Activated CD8-positive, alpha-beta T cell treated with anti-CD3 and anti-CD28 coated beads for 36 hours (primary cell): ENCODE results near the gene HNF4A. TPM values are rescaled to one million over a fixed set of nuclear protein-coding genes. Genes with fewer than 3 reads are reported as not detected.

Experiments
- ATAC-seq: fragments of 200-7000 bp; cut with Tn5 transposase; one replicate; pipeline ENCODE4 v1.10.0; 2021; ENCODE audit warnings: mild to moderate bottlenecking, moderate library complexity
- CTCF ChIA-PET: fragments of 350-600 bp; sonication (Branson Sonifier 250); formaldehyde crosslinking; loops from one replicate; lab custom pipeline; 2021; ENCODE audit warnings: antibody characterized with exemption; lab: Charles Lee
- POLR2A ChIA-PET: fragments of 350-600 bp; sonication (Branson Sonifier 250); formaldehyde crosslinking; loops from one replicate; lab custom pipeline; 2021; ENCODE audit warnings: antibody characterized with exemption; lab: Charles Lee
- DNase-seq: peaks from one replicate; pipeline ENCODE4 v3.0.0-alpha.2; 2020
- H3K27ac Mint-ChIP-seq: one replicate; pipeline ENCODE4 v1.8.0; 2021; ENCODE audit warnings: mild to moderate bottlenecking, mixed read lengths
- H3K27me3 Mint-ChIP-seq: one replicate; pipeline ENCODE4 v1.8.0; 2021; ENCODE audit warnings: mixed read lengths
- H3K36me3 Mint-ChIP-seq: one replicate; pipeline ENCODE4 v1.8.0; 2021; ENCODE audit warnings: low read depth, mixed read lengths
- H3K4me1 Mint-ChIP-seq: one replicate; pipeline ENCODE4 v1.8.0; 2021; ENCODE audit warnings: low read depth, mixed read lengths
- H3K4me3 Mint-ChIP-seq: one replicate; pipeline ENCODE4 v1.8.0; 2021; ENCODE audit warnings: mild to moderate bottlenecking, moderate library complexity, mixed read lengths
- H3K9me3 Mint-ChIP-seq: one replicate; pipeline ENCODE4 v1.8.0; 2021; ENCODE audit warnings: mixed read lengths
- intact Hi-C: fragments of 100-400 bp; cut with micrococcal nuclease; formaldehyde crosslinking; loops from one replicate; pipeline ENCODE4 v1.10.0; 2022
- total RNA-seq, 2 experiments: library from RNA; stranded (reverse); gene quantifications; one replicate each; pipeline ENCODE4 v1.2.3, GENCODE V29; 2021
- TF ChIP-seq, protein P1 (sequence below): fragments of 200-600 bp; IDR thresholded peaks from one replicate; pipeline ENCODE4 v1.8.0; 2022; ENCODE audit warnings: antibody characterized with exemption, mild to moderate bottlenecking

HNF4A gene
- total RNA-seq, 2 experiments from 2014 or later: not detected

DNA sequence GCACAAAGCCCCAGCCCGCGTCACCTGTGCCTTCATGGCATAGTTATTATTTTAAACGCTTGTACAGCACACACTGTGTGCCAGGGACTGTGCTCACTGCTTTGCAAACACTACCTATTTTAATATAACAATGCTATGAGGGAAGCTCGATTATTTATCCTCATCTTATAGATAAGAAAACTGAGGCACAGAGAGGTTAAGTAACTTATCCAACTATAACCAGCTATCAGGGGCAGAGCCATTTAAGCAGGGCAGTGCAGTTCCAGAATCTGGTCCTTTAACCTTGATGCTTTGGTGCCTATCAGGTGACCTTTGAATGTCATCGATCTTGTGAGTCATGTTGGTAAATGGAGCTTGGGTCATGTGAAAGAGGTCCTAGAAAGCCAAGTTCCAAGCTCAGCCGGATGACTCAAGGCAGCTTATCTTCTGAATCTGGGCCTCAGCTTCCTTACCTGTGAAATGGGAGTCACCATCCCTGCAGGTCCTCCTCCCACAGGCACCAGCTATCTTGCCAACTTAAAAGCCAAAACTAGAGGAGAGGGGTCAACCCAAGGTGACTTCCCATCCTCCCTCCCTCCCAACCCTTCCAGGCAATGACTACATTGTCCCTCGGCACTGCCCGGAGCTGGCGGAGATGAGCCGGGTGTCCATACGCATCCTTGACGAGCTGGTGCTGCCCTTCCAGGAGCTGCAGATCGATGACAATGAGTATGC lies 63.8 kb downstream of the HNF4A start:
- no peaks in the 10 kb centered on the region for H3K27me3 Mint-ChIP-seq
- no peaks in the 10 kb centered on the region for H3K9me3 Mint-ChIP-seq
- DNase-seq: no peak
- ATAC-seq: no peak
- H3K4me3 Mint-ChIP-seq: no peak overlapping the region
- H3K4me1 Mint-ChIP-seq: no peaks in the 10 kb centered on the region
- ChIA-PET POLR2A (no interaction called here), CTCF (interaction anchor here (1.0 kb wide), 1 partner anchor 202 kb away, joined by 3 read pairs; no protein-coding TSS in a partner anchor)
- intact Hi-C loops: no loop called here
- H3K36me3 Mint-ChIP-seq: no peaks in the 10 kb centered on the region
- TF ChIP-seq, protein P1, sequence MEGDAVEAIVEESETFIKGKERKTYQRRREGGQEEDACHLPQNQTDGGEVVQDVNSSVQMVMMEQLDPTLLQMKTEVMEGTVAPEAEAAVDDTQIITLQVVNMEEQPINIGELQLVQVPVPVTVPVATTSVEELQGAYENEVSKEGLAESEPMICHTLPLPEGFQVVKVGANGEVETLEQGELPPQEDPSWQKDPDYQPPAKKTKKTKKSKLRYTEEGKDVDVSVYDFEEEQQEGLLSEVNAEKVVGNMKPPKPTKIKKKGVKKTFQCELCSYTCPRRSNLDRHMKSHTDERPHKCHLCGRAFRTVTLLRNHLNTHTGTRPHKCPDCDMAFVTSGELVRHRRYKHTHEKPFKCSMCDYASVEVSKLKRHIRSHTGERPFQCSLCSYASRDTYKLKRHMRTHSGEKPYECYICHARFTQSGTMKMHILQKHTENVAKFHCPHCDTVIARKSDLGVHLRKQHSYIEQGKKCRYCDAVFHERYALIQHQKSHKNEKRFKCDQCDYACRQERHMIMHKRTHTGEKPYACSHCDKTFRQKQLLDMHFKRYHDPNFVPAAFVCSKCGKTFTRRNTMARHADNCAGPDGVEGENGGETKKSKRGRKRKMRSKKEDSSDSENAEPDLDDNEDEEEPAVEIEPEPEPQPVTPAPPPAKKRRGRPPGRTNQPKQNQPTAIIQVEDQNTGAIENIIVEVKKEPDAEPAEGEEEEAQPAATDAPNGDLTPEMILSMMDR: no peak
- no peak overlapping the region for H3K27ac Mint-ChIP-seq

DNA sequence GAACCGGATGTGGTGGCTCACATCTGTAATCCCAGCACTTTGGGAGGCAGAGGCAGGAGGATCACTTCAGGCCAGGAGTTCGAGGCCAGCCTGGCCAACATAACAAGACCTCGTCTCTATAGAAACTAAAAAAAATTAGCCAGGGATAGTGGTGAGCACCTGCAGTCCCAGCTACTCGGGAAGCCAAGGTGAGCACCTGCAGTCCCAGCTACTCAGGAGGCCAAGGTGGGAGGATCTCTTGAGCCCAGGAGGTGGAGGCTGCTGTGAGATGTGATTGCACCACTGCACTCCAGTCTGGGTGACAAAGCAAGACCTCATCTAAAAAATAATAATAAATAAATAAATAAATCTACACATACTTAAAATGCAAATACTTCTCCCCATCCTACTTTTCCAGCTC lies 65.0 kb downstream of the HNF4A start:
- no peak overlapping the region for H3K27ac Mint-ChIP-seq
- CTCF ChIA-PET: no interaction called here

DNA sequence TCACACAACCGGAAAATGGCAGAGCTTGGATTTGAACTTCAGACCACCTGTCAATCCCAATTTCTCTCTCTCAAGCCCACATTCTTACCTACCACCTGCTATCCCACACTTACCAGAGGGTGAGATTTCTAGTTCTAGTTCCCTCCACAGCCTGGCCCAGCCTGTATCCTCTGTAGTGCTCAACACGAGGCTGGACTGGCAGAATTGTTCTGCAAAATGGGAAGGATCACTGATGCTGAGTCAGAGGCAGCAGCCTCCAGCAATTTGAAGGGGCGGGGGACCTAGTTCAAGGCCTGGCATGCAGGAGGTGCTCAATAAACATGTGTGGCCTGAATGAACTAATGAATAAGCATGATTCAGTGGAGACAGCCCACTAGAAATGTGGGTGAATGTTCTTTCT lies 66.6 kb downstream of the HNF4A start:
- Mint-ChIP-seq H3K4me1 (no peaks in the 10 kb centered on the region), H3K36me3 (no peaks in the 10 kb centered on the region), H3K27me3 (no peaks in the 10 kb centered on the region), H3K27ac (no peak overlapping the region), H3K4me3 (no peak overlapping the region), H3K9me3 (no peaks in the 10 kb centered on the region)
- ChIA-PET CTCF (no interaction called here), POLR2A (no interaction called here)
- DNase-seq: no peak
- intact Hi-C loops: no loop called here
- TF ChIP-seq, protein P1: no peak
- no peak for ATAC-seq

More for the DNA sequence above, 65.0 kb downstream of the HNF4A start:
- DNase-seq (no peak), ATAC-seq (no peak)
- TF ChIP-seq, protein P1: no peak
- no peak overlapping the region for H3K4me3 Mint-ChIP-seq
- POLR2A ChIA-PET: no interaction called here
- H3K27me3 Mint-ChIP-seq: no peaks in the 10 kb centered on the region
- H3K4me1 Mint-ChIP-seq: no peaks in the 10 kb centered on the region
- intact Hi-C loops: no loop called here
- no peaks in the 10 kb centered on the region for H3K36me3 Mint-ChIP-seq
- H3K9me3 Mint-ChIP-seq: no peaks in the 10 kb centered on the region

DNA sequence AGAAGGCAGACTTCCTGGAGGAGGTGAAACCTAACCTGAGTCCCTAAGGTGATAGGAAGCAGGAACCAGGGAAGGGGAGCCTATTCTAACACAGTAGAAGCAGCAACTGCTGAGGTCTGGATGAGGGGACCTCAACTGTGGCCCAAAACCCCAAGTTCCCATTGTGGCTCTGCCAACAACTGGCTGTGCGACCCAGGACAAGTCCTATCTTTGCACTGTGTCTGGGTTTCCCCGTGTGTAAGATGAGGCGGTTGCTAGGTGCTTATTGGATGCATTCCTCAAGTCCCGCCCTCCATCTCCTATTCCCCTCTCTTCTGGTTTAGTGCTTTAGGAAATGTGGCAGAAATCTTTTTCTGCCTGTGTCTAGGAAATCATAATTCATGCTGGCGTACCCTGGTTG lies 68.0 kb downstream of the HNF4A start:
- no peaks in the 10 kb centered on the region for H3K27me3 Mint-ChIP-seq
- no peak for ATAC-seq
- intact Hi-C loops: no loop called here
- no peak for DNase-seq
- CTCF ChIA-PET: no interaction called here
- no peak overlapping the region for H3K4me3 Mint-ChIP-seq
- H3K36me3 Mint-ChIP-seq: no peaks in the 10 kb centered on the region
- TF ChIP-seq, protein P1: no peak
- H3K4me1 Mint-ChIP-seq: no peaks in the 10 kb centered on the region
- POLR2A ChIA-PET: no interaction called here
- H3K27ac Mint-ChIP-seq: no peak overlapping the region
- no peaks in the 10 kb centered on the region for H3K9me3 Mint-ChIP-seq

DNA sequence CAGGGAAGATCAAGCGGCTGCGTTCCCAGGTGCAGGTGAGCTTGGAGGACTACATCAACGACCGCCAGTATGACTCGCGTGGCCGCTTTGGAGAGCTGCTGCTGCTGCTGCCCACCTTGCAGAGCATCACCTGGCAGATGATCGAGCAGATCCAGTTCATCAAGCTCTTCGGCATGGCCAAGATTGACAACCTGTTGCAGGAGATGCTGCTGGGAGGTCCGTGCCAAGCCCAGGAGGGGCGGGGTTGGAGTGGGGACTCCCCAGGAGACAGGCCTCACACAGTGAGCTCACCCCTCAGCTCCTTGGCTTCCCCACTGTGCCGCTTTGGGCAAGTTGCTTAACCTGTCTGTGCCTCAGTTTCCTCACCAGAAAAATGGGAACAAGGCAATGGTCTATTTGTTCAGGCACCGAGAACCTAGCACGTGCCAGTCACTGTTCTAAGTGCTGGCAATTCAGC lies 68.6 kb downstream of the HNF4A start:
- TF ChIP-seq, protein P1: no peak
- ChIA-PET POLR2A (no interaction called here), CTCF (no interaction called here)
- no peak overlapping the region for H3K4me3 Mint-ChIP-seq
- H3K36me3 Mint-ChIP-seq: no peaks in the 10 kb centered on the region
- H3K4me1 Mint-ChIP-seq: no peaks in the 10 kb centered on the region
- no peaks in the 10 kb centered on the region for H3K27me3 Mint-ChIP-seq
- no peaks in the 10 kb centered on the region for H3K9me3 Mint-ChIP-seq
- intact Hi-C loops: no loop called here
- ATAC-seq (no peak), DNase-seq (no peak)
- no peak overlapping the region for H3K27ac Mint-ChIP-seq
